ENCODE measurements around the gene C1QL1.

Gene C1QL1

DNA sequence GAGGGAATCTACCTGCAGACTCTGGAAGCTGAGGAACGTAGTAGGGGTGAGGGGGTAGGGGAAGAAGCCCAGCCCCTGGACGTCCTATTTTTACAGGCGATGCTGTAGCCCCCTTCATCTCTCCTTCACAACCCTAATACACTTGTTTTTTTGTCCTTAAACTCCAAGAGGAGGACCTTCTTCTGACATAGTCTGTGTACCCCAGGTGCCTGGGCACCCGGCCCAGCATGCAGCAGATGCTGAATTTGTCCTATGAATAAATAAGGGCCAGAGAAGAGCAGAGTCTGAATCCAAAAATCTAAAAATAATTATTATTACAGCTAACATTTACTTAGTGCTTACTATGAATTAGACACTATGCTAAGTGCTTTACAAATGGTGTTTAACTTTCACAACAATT, 25.6 kb downstream of the C1QL1 start:
- Histone ChIP-seq H3K27me3 (replicated peaks; ENCODE audit: control insufficient read depth, insufficient read depth, low read length) (no peaks in the 10 kb centered on the region), H3K36me3 (ENCODE audit: control insufficient read depth, insufficient read depth, low read length) (peaks cover 2% of the 10 kb centered on the region; the same call in 1 of the 2 replicates), H3K4me3 (replicated peaks; ENCODE audit: low read depth, low read length) (no peak overlapping the region)
- TF ChIP-seq, protein P1, sequence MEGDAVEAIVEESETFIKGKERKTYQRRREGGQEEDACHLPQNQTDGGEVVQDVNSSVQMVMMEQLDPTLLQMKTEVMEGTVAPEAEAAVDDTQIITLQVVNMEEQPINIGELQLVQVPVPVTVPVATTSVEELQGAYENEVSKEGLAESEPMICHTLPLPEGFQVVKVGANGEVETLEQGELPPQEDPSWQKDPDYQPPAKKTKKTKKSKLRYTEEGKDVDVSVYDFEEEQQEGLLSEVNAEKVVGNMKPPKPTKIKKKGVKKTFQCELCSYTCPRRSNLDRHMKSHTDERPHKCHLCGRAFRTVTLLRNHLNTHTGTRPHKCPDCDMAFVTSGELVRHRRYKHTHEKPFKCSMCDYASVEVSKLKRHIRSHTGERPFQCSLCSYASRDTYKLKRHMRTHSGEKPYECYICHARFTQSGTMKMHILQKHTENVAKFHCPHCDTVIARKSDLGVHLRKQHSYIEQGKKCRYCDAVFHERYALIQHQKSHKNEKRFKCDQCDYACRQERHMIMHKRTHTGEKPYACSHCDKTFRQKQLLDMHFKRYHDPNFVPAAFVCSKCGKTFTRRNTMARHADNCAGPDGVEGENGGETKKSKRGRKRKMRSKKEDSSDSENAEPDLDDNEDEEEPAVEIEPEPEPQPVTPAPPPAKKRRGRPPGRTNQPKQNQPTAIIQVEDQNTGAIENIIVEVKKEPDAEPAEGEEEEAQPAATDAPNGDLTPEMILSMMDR (IDR thresholded peaks at IDR 0.05; ENCODE audit: insufficient read depth, low read length, poor library complexity, severe bottlenecking): no peak
- no peak for DNase-seq (ENCODE audit: extremely low read depth, insufficient read length)

DNA sequence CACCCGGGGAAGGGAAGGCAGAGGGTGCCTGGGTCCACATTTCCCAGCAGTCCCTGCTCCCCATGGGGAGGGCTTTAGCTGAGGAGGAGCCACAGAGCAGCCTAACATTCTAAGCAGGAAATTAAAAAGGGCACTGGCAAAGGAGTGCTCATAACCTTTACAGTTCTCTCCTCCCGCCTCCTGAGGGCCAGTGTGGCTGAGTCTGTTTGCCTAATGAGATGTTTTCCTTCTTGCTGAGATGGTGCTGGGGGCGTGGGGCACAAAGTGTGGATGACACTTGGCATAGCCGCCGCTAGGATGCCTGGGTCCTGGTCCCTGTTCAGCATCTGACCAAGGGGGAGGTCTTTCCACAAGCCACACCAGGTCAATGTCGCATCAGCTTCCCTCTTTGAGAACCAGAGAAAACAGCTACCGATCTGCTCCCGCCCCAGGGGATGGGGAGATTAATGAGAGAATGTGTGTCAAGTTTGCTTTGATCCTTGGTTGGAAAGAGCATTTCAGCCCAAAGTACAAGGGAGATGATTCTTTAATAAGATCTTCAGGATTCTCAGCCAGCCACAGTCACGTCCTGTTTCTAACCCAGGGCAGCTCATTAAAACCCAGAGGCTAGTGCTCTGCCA, 26.3 kb downstream of the C1QL1 start:
- DNase-seq (ENCODE audit: extremely low read depth, insufficient read length): no peak
- no peaks in the 10 kb centered on the region for H3K27me3 ChIP-seq (replicated peaks; ENCODE audit: control insufficient read depth, insufficient read depth, low read length)
- H3K4me3 ChIP-seq (replicated peaks; ENCODE audit: low read depth, low read length): no peak overlapping the region
- peaks cover 2% of the 10 kb centered on the region; the same call in 1 of the 2 replicates for H3K36me3 ChIP-seq (ENCODE audit: control insufficient read depth, insufficient read depth, low read length)
- TF ChIP-seq, protein P1 (IDR thresholded peaks at IDR 0.05; ENCODE audit: insufficient read depth, low read length, poor library complexity, severe bottlenecking): no peak

DNA sequence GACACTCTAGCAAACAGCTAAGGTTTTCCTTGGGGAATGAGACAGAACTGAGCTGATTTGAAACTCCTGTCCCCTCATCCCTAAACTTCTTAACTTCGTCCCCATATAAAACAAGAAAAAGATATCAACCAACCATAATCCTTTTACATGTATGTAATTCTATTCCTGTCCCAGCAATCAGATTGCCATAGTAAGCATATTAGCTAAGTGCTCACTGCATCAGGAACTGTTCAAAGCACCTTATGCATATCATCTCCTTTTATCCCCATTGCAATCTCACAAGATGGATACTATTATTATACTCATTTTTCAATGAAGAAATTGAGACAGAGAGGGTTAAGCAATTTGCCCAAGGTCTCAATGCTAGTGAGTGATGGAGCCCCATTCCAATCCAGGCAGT, 27.3 kb downstream of the C1QL1 start:
- Histone ChIP-seq H3K4me3 (replicated peaks; ENCODE audit: low read depth, low read length) (no peak overlapping the region), H3K36me3 (ENCODE audit: control insufficient read depth, insufficient read depth, low read length) (peaks cover 2% of the 10 kb centered on the region; the same call in 1 of the 2 replicates), H3K27me3 (replicated peaks; ENCODE audit: control insufficient read depth, insufficient read depth, low read length) (no peaks in the 10 kb centered on the region)
- TF ChIP-seq, protein P1 (IDR thresholded peaks at IDR 0.05; ENCODE audit: insufficient read depth, low read length, poor library complexity, severe bottlenecking): no peak
- no peak for DNase-seq (ENCODE audit: extremely low read depth, insufficient read length)

DNA sequence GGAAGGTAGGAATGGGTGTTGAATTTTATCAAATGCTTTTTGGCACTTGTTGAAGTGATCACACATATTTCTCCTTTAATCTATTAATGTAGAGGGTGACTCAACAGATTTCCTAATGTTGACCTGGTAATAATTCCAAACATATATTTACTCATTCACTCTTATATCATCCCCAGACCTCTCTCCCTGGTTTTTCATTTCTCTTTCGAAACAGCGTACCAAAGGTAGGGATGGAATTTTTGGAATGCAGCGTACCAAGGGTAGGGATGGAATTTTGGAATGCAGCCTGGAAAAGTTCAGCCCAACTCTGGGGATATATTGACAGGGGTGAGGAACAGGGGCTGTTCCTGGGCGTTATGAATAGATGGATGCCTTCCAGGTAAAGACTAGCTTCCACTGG, 27.8 kb downstream of the C1QL1 start:
- peaks cover 4% of the 10 kb centered on the region for H3K36me3 ChIP-seq (ENCODE audit: control insufficient read depth, insufficient read depth, low read length)
- H3K4me3 ChIP-seq (replicated peaks; ENCODE audit: low read depth, low read length): no peak overlapping the region
- TF ChIP-seq, protein P1 (IDR thresholded peaks at IDR 0.05; ENCODE audit: insufficient read depth, low read length, poor library complexity, severe bottlenecking): no peak
- DNase-seq (ENCODE audit: extremely low read depth, insufficient read length): no peak
- H3K27me3 ChIP-seq (replicated peaks; ENCODE audit: control insufficient read depth, insufficient read depth, low read length): no peaks in the 10 kb centered on the region

DNA sequence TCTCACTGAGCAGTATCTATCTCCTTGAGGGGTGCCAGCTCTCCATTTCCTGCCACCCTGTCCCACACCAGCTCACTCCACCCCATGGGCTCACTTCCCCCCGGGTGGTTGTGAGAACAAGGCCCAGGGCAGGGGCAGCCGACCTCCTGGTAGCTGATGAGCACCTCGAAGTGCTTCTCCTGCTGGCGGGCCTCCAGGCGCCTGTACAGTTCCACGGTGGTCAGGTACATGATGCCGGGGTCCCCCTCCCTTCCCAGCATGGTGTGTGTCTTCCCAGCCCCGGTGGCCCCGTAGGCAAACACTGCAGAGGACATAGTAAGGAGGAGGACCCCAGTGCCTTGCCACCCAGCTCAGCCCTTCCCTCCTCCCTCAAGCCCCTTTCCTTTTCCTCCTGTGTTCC, 33.0 kb downstream of the C1QL1 start:
- TF ChIP-seq, protein P1 (IDR thresholded peaks at IDR 0.05; ENCODE audit: insufficient read depth, low read length, poor library complexity, severe bottlenecking): no peak
- Histone ChIP-seq H3K4me3 (replicated peaks; ENCODE audit: low read depth, low read length) (no peak overlapping the region), H3K36me3 (ENCODE audit: control insufficient read depth, insufficient read depth, low read length) (peaks cover 33% of the 10 kb centered on the region), H3K27me3 (replicated peaks; ENCODE audit: control insufficient read depth, insufficient read depth, low read length) (no peaks in the 10 kb centered on the region)
- DNase-seq (ENCODE audit: extremely low read depth, insufficient read length): no peak

DNA sequence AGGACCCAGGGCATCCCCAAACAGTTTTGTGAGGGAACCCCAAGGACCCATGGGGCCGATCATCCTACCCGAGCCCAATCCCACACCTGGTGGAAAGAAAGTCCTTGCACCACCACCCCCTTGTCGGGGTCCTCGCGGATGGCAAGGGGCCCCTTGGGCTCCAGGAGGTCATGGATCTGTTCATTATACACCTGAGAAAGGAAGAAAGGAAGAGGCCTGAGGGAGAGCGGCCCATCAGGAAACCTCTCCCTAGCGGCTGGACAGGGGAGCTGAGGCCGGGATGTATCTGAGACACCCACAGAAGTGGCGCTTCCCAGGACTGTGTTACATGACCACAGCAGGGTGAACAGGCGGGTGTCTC, 33.4 kb downstream of the C1QL1 start:
- H3K27me3 ChIP-seq (replicated peaks; ENCODE audit: control insufficient read depth, insufficient read depth, low read length): no peaks in the 10 kb centered on the region
- peaks cover 33% of the 10 kb centered on the region for H3K36me3 ChIP-seq (ENCODE audit: control insufficient read depth, insufficient read depth, low read length)
- H3K4me3 ChIP-seq (replicated peaks; ENCODE audit: low read depth, low read length): no peak overlapping the region

More for the DNA sequence above, 33.4 kb downstream of the C1QL1 start:
- TF ChIP-seq, protein P1 (IDR thresholded peaks at IDR 0.05; ENCODE audit: insufficient read depth, low read length, poor library complexity, severe bottlenecking): no peak
- DNase-seq (ENCODE audit: extremely low read depth, insufficient read length): no peak

Data from GM06990 (cell line).